K562 (cell line): ENCODE measurements around the gene SLC7A10. TPM values are rescaled to one million over a fixed set of nuclear protein-coding genes. Genes with fewer than 3 reads are reported as not detected.

ENCODE experiments used
- ATAC-seq: fragments of 200-7000 bp; cut with Tn5 transposase; 3 replicates; pipeline ENCODE4 v1.9.1; 2020; ENCODE audit warnings: moderate library complexity
- BruUV-seq: library from RNA; stranded (reverse); fragments of 400-500 nt; replicated peaks from 2 replicates; lab custom pipeline; 2021; lab: Mats Ljungman, UMichigan
- CTCF ChIA-PET: fragments of 300-600 bp; formaldehyde crosslinking; extraction: SDS; loops from one replicate; lab custom pipeline; 2021; ENCODE audit warnings: low intra/inter-chr PET ratio; lab: Yijun Ruan, JAX
- POLR2A ChIA-PET: fragments of 300-600, 350-650 bp; sonication (Branson Sonifier 250); formaldehyde crosslinking; extraction: SDS; loops from one replicate; lab custom pipeline; 2021; ENCODE audit warnings: antibody characterized with exemption, inconsistent platforms; lab: Yijun Ruan, JAX
- DNase-seq, 4 experiments: peaks; one replicate each; pipeline versions ENCODE4 v3.0.0 to v3.0.0-alpha.2; 2011 to 2018; ENCODE audit warnings: low spot score in 3 of 4, mixed read lengths in 3 of 4; ENCODE audit errors: extremely low read depth in 1 of 4
- FAIRE-seq: peaks from 2 replicates; lab custom pipeline; 2011; peaks lifted over from hg19 to GRCh38; lab: Jason Lieb, UNC
- H2AFZ ChIP-seq: 2 replicates; pipeline ENCODE4 v1.6.0; 2011; ENCODE audit warnings: low read depth, low read length, control low read depth, inconsistent platforms
- H3K27ac ChIP-seq: fragments of 200-600 bp; 3 replicates; pipeline ENCODE4 v1.8.0; 2011; ENCODE audit warnings: low read depth, mild to moderate bottlenecking, control low read depth, inconsistent platforms, low read length, moderate library complexity, mixed read lengths; ENCODE audit errors: extremely low read depth
- H3K27me3 ChIP-seq, 2 experiments: fragments of 300-600 bp in 1 of 2; 2 replicates in 1 of 2; 3 replicates in 1 of 2; pipeline versions ENCODE4 v1.6.0 to v1.8.0; 2011; ENCODE audit warnings: inconsistent platforms in 2 of 2, low read length in 2 of 2, mild to moderate bottlenecking in 1 of 2, mixed read lengths in 1 of 2, moderate library complexity in 1 of 2; ENCODE audit not compliant: control insufficient read depth in 2 of 2, insufficient read depth in 2 of 2
- H3K36me3 ChIP-seq: fragments of 300-600 bp; 3 replicates; pipeline ENCODE4 v1.8.0; 2011; ENCODE audit warnings: mild to moderate bottlenecking, low read length, inconsistent platforms; ENCODE audit not compliant: control insufficient read depth, insufficient read depth
- H3K4me1 ChIP-seq, 2 experiments: fragments of 200-600 bp in 1 of 2; replicated peaks in 1 of 2; 2 replicates in 1 of 2; 3 replicates in 1 of 2; pipeline versions ENCODE4 v1.5.1 to v1.8.0; 2011; ENCODE audit warnings: inconsistent platforms in 2 of 2, low read length in 2 of 2, mild to moderate bottlenecking in 1 of 2, mixed read lengths in 1 of 2, moderate library complexity in 1 of 2; ENCODE audit not compliant: control insufficient read depth in 2 of 2, insufficient read depth in 2 of 2
- H3K4me2 ChIP-seq: 2 replicates; pipeline ENCODE4 v1.6.1; 2011; ENCODE audit warnings: low read length, control low read depth, inconsistent platforms, mixed read lengths; ENCODE audit not compliant: insufficient read depth
- H3K4me3 ChIP-seq: fragments of 200-600 bp; sonication (generic), shearing (Covaris generic); 2 replicates; pipeline ENCODE4 v1.5.1; 2016; ENCODE audit warnings: control low read depth, inconsistent platforms
- H3K79me2 ChIP-seq: fragments of 200-600 bp; 3 replicates; pipeline ENCODE4 v1.8.0; 2011; ENCODE audit warnings: low read length, inconsistent platforms; ENCODE audit not compliant: control insufficient read depth, insufficient read depth
- H3K9ac ChIP-seq, 2 experiments: 2 replicates each; pipeline versions ENCODE4 v1.6.0 to v1.6.1; 2011; ENCODE audit warnings: low read depth in 2 of 2, low read length in 2 of 2, control low read depth in 1 of 2, inconsistent platforms in 1 of 2, mild to moderate bottlenecking in 1 of 2, mixed read lengths in 1 of 2; ENCODE audit not compliant: insufficient read depth in 1 of 2
- H3K9me1 ChIP-seq: one replicate; pipeline ENCODE4 v1.6.0; 2011; ENCODE audit warnings: inconsistent platforms, mild to moderate bottlenecking, low read length, moderate library complexity; ENCODE audit not compliant: control insufficient read depth, insufficient read depth
- H3K9me3 ChIP-seq: replicated peaks from 2 replicates; pipeline ENCODE4 v1.5.1; 2011; ENCODE audit warnings: low read depth, low read length, inconsistent platforms; ENCODE audit not compliant: control insufficient read depth, insufficient read depth
- H4K20me1 ChIP-seq: replicated peaks from 2 replicates; pipeline ENCODE4 v1.6.1; 2011; ENCODE audit warnings: low read length, inconsistent platforms, mixed read lengths; ENCODE audit not compliant: control insufficient read depth, insufficient read depth
- CEBPB ChIP-seq: fragments of 450-650 bp; IDR thresholded peaks from 2 replicates; pipeline ENCODE4 v1.6.1; 2016; ENCODE audit warnings: missing genetic modification characterization, missing compliant biosample characterization
- CEBPG ChIP-seq, 3 experiments: fragments of 200-800 bp in 1 of 3; sonication (Bioruptor generic) in 1 of 3; sonication (generic) in 1 of 3; formaldehyde crosslinking in 1 of 3; IDR thresholded peaks in 2 of 3; conservative IDR thresholded peaks in 1 of 3; 2 replicates each; pipeline versions ENCODE4 v1.6.1 to v1.8.0; 2016 to 2022; ENCODE audit warnings: missing compliant biosample characterization in 2 of 3, missing genetic modification characterization in 2 of 3, mild to moderate bottlenecking in 1 of 3, missing genetic modification reagents in 1 of 3
- ESRRA ChIP-seq: fragments of 450-650 bp; IDR thresholded peaks from 2 replicates; pipeline ENCODE4 v1.6.1; 2014; ENCODE audit warnings: low read depth, mild to moderate bottlenecking, moderate library complexity, borderline replicate concordance
- HNRNPL ChIP-seq: fragments of 200-400 bp; formaldehyde crosslinking; IDR thresholded peaks from 2 replicates; pipeline ENCODE4 v1.6.1; 2017; ENCODE audit warnings: low read depth, mild to moderate bottlenecking, low read length
- ZFPM2 ChIP-seq: fragments of 250-450 bp; sonication (Bioruptor Pico); IDR thresholded peaks from 2 replicates; pipeline ENCODE4 v1.5.1; 2022; ENCODE audit warnings: mild to moderate bottlenecking
- WGBS: fragments of 100-300 bp; shearing (Covaris generic); methylation state at CpG from one replicate; pipeline ENCODE4 v1.1.6; 2016; ENCODE audit warnings: low coverage, mixed read lengths; ENCODE audit not compliant: insufficient coverage; ENCODE audit errors: missing lambda C conversion rate; 5-methylcytosine and 5-hydroxymethylcytosine counted together
- in situ Hi-C: fragments of 300-500 bp; cut with MboI; formaldehyde crosslinking; loops from 4 replicates; pipeline ENCODE4 v1.15.0; 2018; ENCODE audit warnings: inconsistent platforms, mixed read lengths
- intact Hi-C: fragments of 100-400 bp; cut with micrococcal nuclease; formaldehyde crosslinking; loops from 2 replicates; pipeline ENCODE4 v1.14.2; 2022
- polyA plus RNA-seq, 8 experiments: library from polyadenylated mRNA; depleted of rRNA in 4 of 8; stranded (reverse) in 5 of 8; unstranded in 3 of 8; fragments of >200 nt; fragmentation: Nextera tagmentation in 2 of 8; fragmentation: Illumina TruSeq in 1 of 8; extraction: Ambion mirVana in 2 of 8; extraction: Trizol in 1 of 8; gene quantifications; 2 replicates each; pipeline versions ENCODE4 v1.2.1 to v1.2.3, GENCODE V29; 2011 to 2014; ENCODE audit warnings: inconsistent platforms in 1 of 8, missing spikeins in 1 of 8
- total RNA-seq, 7 experiments: library from RNA; depleted of rRNA in 6 of 7; stranded (reverse); fragments of >200 nt in 6 of 7; fragmentation: Illumina TruSeq in 2 of 7; extraction: Trizol in 2 of 7; gene quantifications; 2 replicates each; pipeline versions ENCODE4 v1.2.1 to v1.2.3, GENCODE V29; 2011 to 2021; ENCODE audit warnings: low replicate concordance in 1 of 7
- TF ChIP-seq, protein P1 (sequence below): fragments of 450-650 bp; IDR thresholded peaks from 2 replicates; pipeline ENCODE4 v1.6.1; 2016; ENCODE audit warnings: missing biosample characterization, missing genetic modification characterization

The SLC7A10 gene
- total and polyA plus RNA-seq, 9 of the 15 experiments (the other 6 are each of a cell fraction or from before 2014, with no cell fraction given) = 0.07 TPM; not detected in 8

DNA sequence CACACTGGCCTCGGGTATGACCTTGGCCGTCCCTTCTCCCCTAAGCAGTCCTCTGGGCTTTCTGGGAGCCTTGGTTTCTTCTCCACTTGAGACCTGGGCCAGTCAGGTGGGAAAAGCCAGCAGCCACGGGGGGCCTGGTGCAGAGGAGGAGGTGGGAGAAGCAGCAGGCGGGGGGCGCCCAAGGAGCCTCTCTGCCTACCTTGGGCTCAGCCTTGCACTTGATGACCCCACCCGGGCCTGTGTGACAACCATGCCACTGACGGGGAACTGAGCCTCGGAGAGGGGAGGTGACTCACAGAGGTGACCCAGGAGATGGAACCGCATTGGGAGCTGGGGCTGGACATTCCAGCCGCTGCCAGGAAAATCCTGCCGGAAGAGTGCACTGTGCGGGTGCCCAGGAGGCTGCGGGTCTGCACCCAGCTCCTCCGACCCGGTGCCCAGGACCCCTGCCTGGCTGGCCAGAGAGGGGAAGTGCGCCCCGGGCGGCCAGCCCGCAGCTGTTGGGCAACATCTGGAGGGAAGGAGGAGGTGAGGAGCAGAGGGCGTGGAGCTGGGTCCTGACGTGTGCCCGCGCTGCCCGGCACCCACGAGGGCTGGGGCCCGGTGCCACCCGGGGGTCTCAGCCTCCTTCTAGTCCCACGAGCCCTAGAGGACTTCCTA is 23.4 kb upstream of the SLC7A10 start:
- ATAC-seq (peak; percentile 33; the same call in 2 of the 3 replicates), DNase-seq (no peak), FAIRE-seq (no peak)
- in situ Hi-C loops (no loop called here), intact Hi-C loops (no loop called here)
- Histone ChIP-seq H3K4me1 (peaks cover 0 to 11% of the 10 kb centered on the region in 2 experiments; a peak in 2 of 5 replicates), H4K20me1 (no peaks in the 10 kb centered on the region), H2AFZ (no peak overlapping the region), H3K9ac (no peak overlapping the region), H3K27me3 (peaks cover 2 to 14% of the 10 kb centered on the region in 2 experiments; a peak in 2 of 5 replicates), H3K27ac (no peak overlapping the region), H3K4me2 (no peak overlapping the region), H3K36me3 (no peaks in the 10 kb centered on the region), H3K9me3 (peaks cover 7% of the 10 kb centered on the region; the same call in 1 of the 2 replicates), H3K9me1 (no peaks in the 10 kb centered on the region), H3K4me3 (no peak overlapping the region), H3K79me2 (no peaks in the 10 kb centered on the region)
- peak; percentile 72; the same call in 1 of the 2 replicates for TF ChIP-seq HNRNPL
- TF ChIP-seq, protein P1, sequence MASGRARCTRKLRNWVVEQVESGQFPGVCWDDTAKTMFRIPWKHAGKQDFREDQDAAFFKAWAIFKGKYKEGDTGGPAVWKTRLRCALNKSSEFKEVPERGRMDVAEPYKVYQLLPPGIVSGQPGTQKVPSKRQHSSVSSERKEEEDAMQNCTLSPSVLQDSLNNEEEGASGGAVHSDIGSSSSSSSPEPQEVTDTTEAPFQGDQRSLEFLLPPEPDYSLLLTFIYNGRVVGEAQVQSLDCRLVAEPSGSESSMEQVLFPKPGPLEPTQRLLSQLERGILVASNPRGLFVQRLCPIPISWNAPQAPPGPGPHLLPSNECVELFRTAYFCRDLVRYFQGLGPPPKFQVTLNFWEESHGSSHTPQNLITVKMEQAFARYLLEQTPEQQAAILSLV (tag) = no peak
- TF ChIP-seq CEBPG (CRISPR knock-in tag; IDR thresholded peaks at IDR 0.05) = peak; percentile 37; the same call in 1 of the 2 replicates
- peak in 1 of 2 experiments; percentile 42; a peak in 1 of 4 replicates for TF ChIP-seq CEBPG (tag; conservative IDR thresholded peaks at IDR 0.05 in 1 of 2, IDR thresholded peaks at IDR 0.05 in 1 of 2)
- peak; percentile 37 for TF ChIP-seq CEBPB
- 0 out of 2 replicates have a peak, but pooled peaks have one; percentile 44 for TF ChIP-seq ESRRA
- no peak for TF ChIP-seq ZFPM2
- ChIA-PET CTCF (no interaction called here), POLR2A (no interaction called here)
- 42% methylated on average over 16 of the region's 28 CpGs for WGBS
- no TSS peak for BruUV-seq
